Activated naive CD4-positive, alpha-beta T cell treated with Interleukin-2 at 50 U/mL for 16 hours (primary cell): ENCODE data around the gene TRAF7.
A peak's percentile ranks its signal among the peaks of the same experiment; 100 is the strongest.
"Not testable (repeated sequence)": the region's sequence is repeated elsewhere in the genome, so short reads cannot be mapped to it uniquely, and the experiment has no call there.

ENCODE experiments used
- DNase-seq: peaks from one replicate; pipeline ENCODE4 v3.0.0-alpha.2; 2020

Gene TRAF7

GRCh38 chr16:2186064-2186463 is 30.5 kb downstream of the TRAF7 start:
- no peak for DNase-seq

- DNase-seq = no peak
These were observed 30.9 kb downstream of the TRAF7 start for GRCh38 chr16:2186505-2186904.

DNA sequence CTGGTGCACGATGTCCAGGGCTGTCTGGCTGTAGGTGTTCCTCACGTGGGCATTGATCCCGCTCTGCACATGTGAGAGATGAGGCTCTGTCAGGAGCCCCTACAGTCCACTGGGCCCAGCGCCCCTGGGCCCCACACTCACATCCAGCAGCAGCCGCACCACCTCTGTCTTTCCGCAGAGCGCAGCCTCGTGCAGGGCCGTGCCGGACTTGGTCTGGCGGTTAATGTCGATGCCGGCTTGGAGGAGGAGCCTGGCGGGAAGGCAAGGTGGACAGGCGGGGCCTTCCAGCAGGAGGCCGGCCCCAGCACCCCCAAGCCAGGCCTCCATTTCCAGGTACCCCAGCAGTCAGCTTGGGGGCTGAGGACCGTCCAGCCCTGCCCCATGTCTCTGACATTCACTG is 31.6 kb downstream of the TRAF7 start:
- DNase-seq = no peak

- DNase-seq = no peak
These were observed 32.8 kb downstream of the TRAF7 start for GRCh38 chr16:2188395-2188794.

GRCh38 chr16:2189252-2189893 is 33.8 kb downstream of the TRAF7 start:
- no peak for DNase-seq

DNA sequence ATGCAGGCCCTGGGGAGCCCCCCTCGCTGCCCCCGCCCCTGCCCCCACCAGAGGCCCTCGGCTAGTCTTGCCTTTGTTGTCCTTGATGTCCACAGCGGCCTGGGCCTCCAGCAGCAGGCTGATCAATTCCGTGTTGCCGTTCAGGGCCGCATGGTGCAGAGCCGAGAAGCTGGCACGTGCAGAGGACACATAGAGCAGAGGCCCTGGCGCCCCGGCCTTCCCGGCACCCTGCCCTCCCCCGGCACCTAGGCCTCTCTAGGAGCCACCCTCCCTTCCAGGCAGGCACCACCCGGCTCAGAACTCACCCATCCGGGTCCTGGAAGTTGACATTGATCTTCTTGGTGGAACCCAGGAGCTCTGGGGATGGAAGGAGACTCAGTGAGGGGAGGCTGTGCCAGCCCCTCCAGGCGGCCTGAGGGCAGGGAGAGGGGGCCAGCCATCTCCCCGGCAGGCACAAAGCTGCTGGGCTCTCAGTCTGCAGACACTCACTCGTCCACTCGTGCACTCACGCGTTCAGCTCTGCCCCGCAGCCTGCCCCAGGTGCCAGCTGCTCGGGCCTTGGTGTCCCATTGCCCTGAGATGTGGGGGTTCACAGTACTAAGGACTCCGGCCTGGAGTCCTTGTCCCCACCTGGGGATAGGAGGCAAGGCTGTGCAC is 34.5 kb downstream of the TRAF7 start:
- no peak for DNase-seq

DNA sequence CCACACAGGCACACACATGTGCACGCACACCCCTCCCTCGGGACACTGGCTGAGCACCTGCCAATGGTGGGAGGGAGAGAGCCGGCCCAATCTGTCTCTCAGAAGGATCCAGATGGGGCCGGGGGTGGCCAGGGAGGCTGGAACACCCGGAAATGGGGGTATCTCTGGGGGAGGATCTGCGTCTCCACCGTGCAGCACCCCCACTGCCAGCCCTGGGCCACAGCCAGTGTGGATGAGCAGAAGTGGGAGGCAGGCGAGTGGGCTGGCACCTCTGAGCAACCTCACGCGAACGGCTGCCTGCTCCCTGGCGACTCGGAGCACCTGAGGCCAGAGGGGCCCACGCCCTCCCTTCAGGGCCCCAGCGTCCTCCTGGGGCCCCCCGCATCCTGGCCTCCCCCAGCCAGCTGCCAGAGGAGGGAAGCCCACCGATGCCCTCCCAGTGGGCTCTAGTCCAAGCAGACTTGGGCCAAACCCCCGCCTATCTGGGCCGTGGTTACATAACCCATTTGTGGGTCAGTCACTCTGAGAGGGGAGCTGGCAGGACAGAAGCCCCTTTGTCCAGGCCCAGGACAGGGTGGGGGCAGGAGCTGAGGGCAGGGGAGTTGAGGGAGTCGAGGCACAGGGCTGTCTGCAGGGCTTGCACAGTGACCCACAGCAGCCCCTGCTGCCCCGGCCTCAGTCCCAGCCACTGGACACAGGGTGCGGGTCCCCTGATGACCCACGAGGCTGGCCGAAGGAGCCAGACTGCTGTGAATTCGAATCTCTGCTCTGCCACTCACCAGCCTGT is 35.3 kb downstream of the TRAF7 start:
- DNase-seq = no peak

DNA sequence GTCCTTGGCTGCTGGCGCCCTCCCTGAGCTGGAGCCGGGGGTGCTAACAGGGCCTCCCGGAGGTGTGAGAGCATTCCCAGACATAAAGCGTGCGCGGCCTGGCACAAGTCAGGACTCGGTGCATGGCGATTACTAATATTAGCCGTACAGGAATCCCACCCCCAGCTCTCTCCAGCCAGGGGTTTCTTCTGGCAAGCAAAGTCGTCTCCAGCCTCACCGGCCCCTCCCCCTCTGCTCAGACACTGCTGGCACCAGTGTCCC is 35.8 kb downstream of the TRAF7 start:
- DNase-seq = no peak

DNA sequence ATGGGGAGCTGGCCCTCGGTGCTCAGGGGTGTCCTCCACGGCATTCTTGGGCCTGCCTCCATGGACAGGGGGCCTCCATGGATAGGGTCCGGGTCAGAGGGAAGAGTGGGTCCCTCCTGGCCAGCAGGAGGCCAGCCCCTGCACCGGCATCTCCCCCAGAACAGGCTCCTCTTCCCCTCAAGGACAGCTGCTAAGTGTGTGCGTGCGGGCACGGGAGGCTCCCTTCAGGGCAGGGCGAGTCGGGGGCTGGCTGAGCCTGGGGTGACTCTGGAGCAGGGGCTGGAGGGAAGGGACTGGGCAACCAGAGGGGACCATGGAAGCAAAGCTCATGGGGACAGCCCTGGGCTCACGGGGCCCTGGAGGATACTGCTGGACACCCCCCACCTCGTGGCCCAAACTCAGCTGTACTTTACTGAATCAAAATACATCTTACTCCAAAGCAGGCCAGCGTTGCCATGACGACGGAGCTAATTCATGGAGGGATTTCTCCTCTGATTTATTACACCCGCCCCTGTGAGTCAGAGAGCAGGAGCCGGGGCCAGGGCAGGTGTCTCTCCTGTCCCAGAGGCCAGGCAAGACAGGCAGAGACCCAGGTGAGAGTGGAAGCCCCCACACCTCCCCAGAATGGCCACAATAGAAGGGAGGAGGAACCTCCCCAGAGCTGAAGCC is 38.7 kb downstream of the TRAF7 start:
- no peak for DNase-seq

GRCh38 chr16:2194852-2195321 is 39.3 kb downstream of the TRAF7 start:
- peak; percentile 52 for DNase-seq

GRCh38 chr16:2195322-2196161 is 40.0 kb downstream of the TRAF7 start:
- DNase-seq = no peak

GRCh38 chr16:2196162-2196980 is 40.8 kb downstream of the TRAF7 start, which contains the start of gene CASKIN1:
CASKIN1 (minus strand) TSS chr16:2196605; CDS start chr16:2196432, 173 bp downstream.
- no peak for DNase-seq

GRCh38 chr16:2196981-2197511 is 41.5 kb downstream of the TRAF7 start:
- DNase-seq = no peak

DNA sequence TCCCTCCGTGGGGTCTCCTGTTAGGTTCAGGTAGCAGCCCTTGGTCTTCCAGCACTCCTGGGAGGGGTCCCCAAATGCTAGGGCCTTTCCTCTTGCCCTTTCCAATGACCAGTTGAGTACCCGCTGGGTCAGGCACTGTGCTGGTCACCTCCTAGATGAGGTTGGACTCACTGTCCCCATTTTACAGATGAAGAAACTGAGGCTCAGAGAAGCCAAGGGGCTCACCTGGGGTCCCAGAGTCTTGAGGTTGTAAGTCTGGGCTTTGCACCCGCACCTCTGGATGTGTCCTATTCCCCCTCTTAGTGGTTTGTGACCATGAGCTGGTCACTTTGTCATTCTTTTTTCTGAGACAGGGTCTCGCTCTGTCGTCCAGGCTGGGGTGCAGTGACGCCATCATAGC is 42.2 kb downstream of the TRAF7 start:
- no peak for DNase-seq

DNA sequence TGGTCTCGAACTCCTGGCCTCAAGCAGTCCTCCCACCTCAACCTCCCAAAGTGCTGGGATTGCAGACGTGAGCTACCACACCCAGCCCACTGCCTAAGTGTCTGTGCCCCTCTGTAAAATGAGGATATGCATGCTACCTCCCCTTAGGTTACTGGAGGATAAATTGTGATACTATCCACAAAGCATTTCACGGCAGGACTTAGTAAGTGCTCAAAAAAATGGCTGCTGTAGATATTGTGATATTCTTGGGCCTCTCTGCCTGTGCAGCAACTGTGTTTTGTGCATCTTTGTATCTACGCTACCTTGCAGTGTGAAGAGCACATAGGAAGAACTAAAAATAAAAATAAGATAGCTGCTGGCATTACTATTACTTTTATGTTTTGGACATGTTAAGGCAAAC is 42.7 kb downstream of the TRAF7 start:
- DNase-seq = no peak

DNA sequence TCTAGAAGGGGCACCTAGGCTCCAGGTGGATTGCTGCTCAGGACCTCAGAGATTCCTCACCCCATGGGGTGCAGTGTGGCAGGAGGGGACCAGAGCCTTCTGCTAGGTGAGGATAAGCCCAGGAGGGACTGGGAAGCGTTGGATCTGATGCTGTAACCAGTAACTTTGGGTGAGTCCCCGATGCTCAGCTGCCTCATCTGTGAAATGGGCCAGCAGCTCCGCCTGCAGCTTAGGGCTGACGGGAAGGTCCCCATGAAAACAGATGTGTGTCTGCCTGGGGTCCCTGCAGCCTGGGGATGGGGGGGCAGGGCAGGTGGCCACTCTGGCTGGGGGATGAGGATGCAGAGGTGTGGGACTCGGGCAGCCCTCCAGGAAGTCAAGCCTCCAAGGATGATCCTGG is 43.5 kb downstream of the TRAF7 start:
- DNase-seq = no peak

DNA sequence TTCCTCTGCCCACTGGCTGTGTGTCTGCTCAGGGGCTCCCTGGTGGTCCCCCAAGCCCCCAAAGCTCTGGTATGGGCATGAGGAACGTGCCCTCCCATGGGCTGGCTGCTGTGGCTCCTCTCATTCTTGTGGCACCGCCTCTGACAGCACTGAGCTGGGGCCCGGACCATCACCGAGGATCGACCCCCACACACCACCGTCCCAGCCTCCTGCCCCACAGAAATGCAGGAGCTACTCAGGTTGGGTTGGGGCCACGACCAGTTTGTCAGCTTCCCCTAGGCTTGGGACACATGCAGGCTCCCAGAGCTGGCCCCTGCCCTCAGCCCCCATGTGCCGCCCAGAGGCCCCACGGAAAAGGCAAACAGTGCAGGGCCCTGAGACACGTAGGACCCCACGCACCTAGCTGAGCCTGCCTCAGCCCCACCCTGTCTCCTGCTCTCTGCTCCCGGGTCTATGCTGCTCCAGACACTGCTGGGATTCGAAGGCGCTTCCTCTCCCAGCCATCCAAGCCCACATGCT is 44.1 kb downstream of the TRAF7 start:
- no peak for DNase-seq

- DNase-seq = no peak
These were observed 44.7 kb downstream of the TRAF7 start for GRCh38 chr16:2200313-2200712.

DNA sequence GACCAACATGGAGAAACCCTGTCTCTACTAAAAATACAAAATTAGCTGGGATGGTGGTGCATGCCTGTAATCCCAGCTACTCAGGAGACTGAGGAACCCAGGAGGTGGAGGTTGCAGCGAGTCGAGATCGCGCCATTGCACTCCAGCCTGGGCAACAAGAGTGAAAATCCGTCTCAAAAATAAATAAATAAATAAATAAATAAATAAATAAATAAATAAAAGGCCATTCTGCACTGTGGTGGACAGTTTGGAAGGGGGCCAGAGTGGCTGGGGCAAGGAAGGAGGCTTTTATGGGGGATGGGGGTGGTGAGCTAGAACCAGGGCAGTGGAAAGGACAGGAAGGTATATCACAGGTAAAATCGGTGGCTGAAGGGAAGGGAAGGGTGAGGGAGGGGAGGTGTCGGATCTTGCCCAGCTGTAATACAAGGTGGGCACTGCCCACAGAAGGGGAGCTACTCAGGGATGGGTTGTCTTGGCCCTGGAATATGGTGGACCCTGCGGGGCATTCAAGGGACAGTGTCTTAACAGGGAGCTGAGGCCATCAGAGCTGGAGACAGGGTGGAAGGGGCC is 47.6 kb downstream of the TRAF7 start:
- DNase-seq = not testable (repeated sequence)

GRCh38 chr16:2204416-2205103 is 49.0 kb downstream of the TRAF7 start:
- no peak for DNase-seq
